ENCODE measurements around the gene CLCF1. TPM values are rescaled to one million over a fixed set of nuclear protein-coding genes. Genes with fewer than 3 reads are reported as not detected.

The CLCF1 gene
- total RNA-seq, 1 donor from 2014 or later = 0.29 TPM

GRCh38 chr11:67396587-67397389, 23.4 kb upstream of the CLCF1 start:
- intact Hi-C loops (cut with micrococcal nuclease) = no loop called here

GRCh38 chr11:67396259-67396581, 22.8 kb upstream of the CLCF1 start:
- intact Hi-C loops (cut with micrococcal nuclease) = no loop called here

- intact Hi-C loops (cut with micrococcal nuclease) = no loop called here
Measured at GRCh38 chr11:67395555-67396258, 22.3 kb upstream of the CLCF1 start.

- intact Hi-C loops (cut with micrococcal nuclease) = no loop called here
Measured at GRCh38 chr11:67393990-67394389, 20.6 kb upstream of the CLCF1 start.

- intact Hi-C loops (cut with micrococcal nuclease) = no loop called here
Measured at GRCh38 chr11:67393437-67393836, 20.0 kb upstream of the CLCF1 start.

GRCh38 chr11:67392183-67392715, 18.9 kb upstream of the CLCF1 start:
- intact Hi-C loops (cut with micrococcal nuclease) = loop anchor here (1.0 kb wide), 2 partner anchors 9 to 92 kb away; partner anchors contain the start of gene PPP1CA

- intact Hi-C loops (cut with micrococcal nuclease) = loop anchor here (1.0 kb wide), 4 partner anchors 10 to 93 kb away; partner anchors contain the start of genes POLD4 and PPP1CA
Measured at GRCh38 chr11:67391304-67392182, 18.1 kb upstream of the CLCF1 start, which contains the start of gene RAD9A. Gene RAD9A (plus strand): TSS chr11:67391986. CDS start chr11:67392045, 59 bp downstream.

- intact Hi-C loops (cut with micrococcal nuclease) = loop anchor here (1.0 kb wide), 2 partner anchors 38 to 73 kb away; partner anchors contain the start of gene POLD4
Measured at GRCh38 chr11:67390947-67391303, 17.5 kb upstream of the CLCF1 start.

GRCh38 chr11:67389477-67389876, 16.1 kb upstream of the CLCF1 start:
- intact Hi-C loops (cut with micrococcal nuclease) = loop anchor here (1.0 kb wide), 1 partner anchor 117 kb away; no protein-coding TSS in a partner anchor

GRCh38 chr11:67387518-67387917, 14.1 kb upstream of the CLCF1 start:
- intact Hi-C loops (cut with micrococcal nuclease) = no loop called here

- intact Hi-C loops (cut with micrococcal nuclease) = no loop called here
Measured at GRCh38 chr11:67387069-67387468, 13.7 kb upstream of the CLCF1 start.

- intact Hi-C loops (cut with micrococcal nuclease) = no loop called here
Measured at GRCh38 chr11:67384851-67385366, 11.5 kb upstream of the CLCF1 start.

GRCh38 chr11:67382276-67383136, 9.1 kb upstream of the CLCF1 start:
- intact Hi-C loops (cut with micrococcal nuclease) = loop anchor here (1.0 to 2.0 kb wide), 6 partner anchors 9 to 301 kb away; partner anchors contain the start of gene CLCF1

GRCh38 chr11:67381244-67381972, 8.0 kb upstream of the CLCF1 start:
- intact Hi-C loops (cut with micrococcal nuclease) = no loop called here

GRCh38 chr11:67379061-67380058, 6.0 kb upstream of the CLCF1 start:
- intact Hi-C loops (cut with micrococcal nuclease) = no loop called here

GRCh38 chr11:67378544-67378943, 5.1 kb upstream of the CLCF1 start:
- intact Hi-C loops (cut with micrococcal nuclease) = no loop called here

GRCh38 chr11:67376873-67377808, 3.7 kb upstream of the CLCF1 start:
- intact Hi-C loops (cut with micrococcal nuclease) = no loop called here
